PFSK-1 (cell line): ENCODE results near the gene PLRG1.

Source experiments
- POLR2AphosphoS5 ChIP-seq: IDR thresholded peaks from 2 replicates; pipeline ENCODE4 v1.6.1; 2012; ENCODE audit warnings: low read depth, mild to moderate bottlenecking, control low read depth, low read length, moderate library complexity
- SIN3A ChIP-seq: IDR thresholded peaks from 2 replicates; pipeline ENCODE4 v1.6.1; 2012; ENCODE audit warnings: mild to moderate bottlenecking, low read length, moderate library complexity, borderline replicate concordance; ENCODE audit not compliant: insufficient read depth
- TAF1 ChIP-seq: IDR thresholded peaks from 2 replicates; pipeline ENCODE4 v1.6.1; 2012; ENCODE audit warnings: low read length, control low read depth, borderline replicate concordance; ENCODE audit not compliant: insufficient read depth
- TF ChIP-seq, protein P1 (sequence below), 2 experiments: IDR thresholded peaks; 2 replicates each; pipeline versions ENCODE4 v1.6.1 to v1.8.0; 2011 to 2012; ENCODE audit warnings: low read depth in 2 of 2, low read length in 2 of 2, control low read depth in 1 of 2, inconsistent platforms in 1 of 2, mild to moderate bottlenecking in 1 of 2, moderate library complexity in 1 of 2; ENCODE audit not compliant: insufficient read depth in 1 of 2

DNA sequence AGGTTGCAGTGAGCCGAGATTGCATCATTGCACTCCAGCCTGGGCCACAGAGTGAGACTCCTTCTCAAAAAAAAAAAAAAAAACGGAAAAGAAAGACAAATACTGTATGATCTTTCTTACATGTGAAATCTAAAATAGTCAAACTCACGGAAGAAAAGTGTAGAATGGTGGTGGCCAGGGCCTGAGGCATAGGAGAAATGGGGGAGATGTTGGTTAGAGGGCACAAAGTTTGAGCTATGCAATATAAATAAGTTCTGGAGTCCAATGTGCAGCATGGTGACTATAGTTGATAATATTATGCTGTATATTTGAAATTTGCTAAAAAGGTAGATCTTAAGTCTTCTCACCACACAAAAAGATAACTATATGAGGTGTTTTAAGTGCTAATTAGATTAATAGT lies 41.7 kb upstream of the PLRG1 start:
- TF ChIP-seq POLR2AphosphoS5 (no peak), SIN3A (no peak), TAF1 (no peak)
- TF ChIP-seq, protein P1, sequence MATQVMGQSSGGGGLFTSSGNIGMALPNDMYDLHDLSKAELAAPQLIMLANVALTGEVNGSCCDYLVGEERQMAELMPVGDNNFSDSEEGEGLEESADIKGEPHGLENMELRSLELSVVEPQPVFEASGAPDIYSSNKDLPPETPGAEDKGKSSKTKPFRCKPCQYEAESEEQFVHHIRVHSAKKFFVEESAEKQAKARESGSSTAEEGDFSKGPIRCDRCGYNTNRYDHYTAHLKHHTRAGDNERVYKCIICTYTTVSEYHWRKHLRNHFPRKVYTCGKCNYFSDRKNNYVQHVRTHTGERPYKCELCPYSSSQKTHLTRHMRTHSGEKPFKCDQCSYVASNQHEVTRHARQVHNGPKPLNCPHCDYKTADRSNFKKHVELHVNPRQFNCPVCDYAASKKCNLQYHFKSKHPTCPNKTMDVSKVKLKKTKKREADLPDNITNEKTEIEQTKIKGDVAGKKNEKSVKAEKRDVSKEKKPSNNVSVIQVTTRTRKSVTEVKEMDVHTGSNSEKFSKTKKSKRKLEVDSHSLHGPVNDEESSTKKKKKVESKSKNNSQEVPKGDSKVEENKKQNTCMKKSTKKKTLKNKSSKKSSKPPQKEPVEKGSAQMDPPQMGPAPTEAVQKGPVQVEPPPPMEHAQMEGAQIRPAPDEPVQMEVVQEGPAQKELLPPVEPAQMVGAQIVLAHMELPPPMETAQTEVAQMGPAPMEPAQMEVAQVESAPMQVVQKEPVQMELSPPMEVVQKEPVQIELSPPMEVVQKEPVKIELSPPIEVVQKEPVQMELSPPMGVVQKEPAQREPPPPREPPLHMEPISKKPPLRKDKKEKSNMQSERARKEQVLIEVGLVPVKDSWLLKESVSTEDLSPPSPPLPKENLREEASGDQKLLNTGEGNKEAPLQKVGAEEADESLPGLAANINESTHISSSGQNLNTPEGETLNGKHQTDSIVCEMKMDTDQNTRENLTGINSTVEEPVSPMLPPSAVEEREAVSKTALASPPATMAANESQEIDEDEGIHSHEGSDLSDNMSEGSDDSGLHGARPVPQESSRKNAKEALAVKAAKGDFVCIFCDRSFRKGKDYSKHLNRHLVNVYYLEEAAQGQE (IDR thresholded peaks at IDR 0.05; ENCODE audit: insufficient read depth in 1 of 2, low read depth in 2 of 2, low read length in 2 of 2), result no peak
